Liver (tissue), 9 donors: ENCODE data around the gene PAPPA. TPM values are rescaled to one million over a fixed set of nuclear protein-coding genes. Genes with fewer than 3 reads are reported as not detected.

Source experiments
- DNase-seq: peaks from one replicate; pipeline ENCODE4 v3.0.0-alpha.2; 2017; ENCODE audit warnings: low spot score
- H3K27ac ChIP-seq, 2 donors: one replicate each; pipeline ENCODE4 v1.7.0; 2013; ENCODE audit warnings: inconsistent platforms in 2 of 2, low read length in 2 of 2, control low read depth in 1 of 2, low read depth in 1 of 2, mild to moderate bottlenecking in 1 of 2
- H3K27me3 ChIP-seq, 4 donors: one replicate each; pipeline versions ENCODE4 v1.6.1 to v1.7.0; 2013; ENCODE audit warnings: low read length in 3 of 4, inconsistent platforms in 1 of 4, mild to moderate bottlenecking in 1 of 4, moderate library complexity in 1 of 4; ENCODE audit not compliant: control insufficient read depth in 4 of 4, insufficient read depth in 4 of 4
- H3K36me3 ChIP-seq, 4 donors: one replicate each; pipeline versions ENCODE4 v1.6.1 to v1.7.0; 2013; ENCODE audit warnings: low read length in 3 of 4, mild to moderate bottlenecking in 3 of 4, low read depth in 1 of 4, moderate library complexity in 1 of 4; ENCODE audit not compliant: control insufficient read depth in 4 of 4, insufficient read depth in 3 of 4
- H3K4me1 ChIP-seq, 4 donors: one replicate each; pipeline versions ENCODE4 v1.6.1 to v1.7.0; 2013; ENCODE audit warnings: low read length in 3 of 4, mild to moderate bottlenecking in 3 of 4, moderate library complexity in 1 of 4; ENCODE audit not compliant: control insufficient read depth in 4 of 4, insufficient read depth in 4 of 4
- H3K4me3 ChIP-seq, 3 donors: one replicate each; pipeline versions ENCODE4 v1.6.1 to v1.7.0; 2013; ENCODE audit warnings: low read length in 3 of 3, control low read depth in 1 of 3, low read depth in 1 of 3, mild to moderate bottlenecking in 1 of 3
- H3K9ac ChIP-seq, 2 donors: one replicate each; pipeline ENCODE4 v1.7.0; 2013; ENCODE audit warnings: low read length in 2 of 2, mild to moderate bottlenecking in 2 of 2, moderate library complexity in 2 of 2, control low read depth in 1 of 2, low read depth in 1 of 2
- H3K9me3 ChIP-seq, 4 donors: one replicate each; pipeline versions ENCODE4 v1.6.1 to v1.7.0; 2013; ENCODE audit warnings: low read length in 3 of 4; ENCODE audit not compliant: control insufficient read depth in 4 of 4
- EGR1 ChIP-seq, 2 donors: IDR thresholded peaks; 2 replicates each; pipeline ENCODE4 v1.6.1; 2016 to 2018; ENCODE audit warnings: antibody characterized with exemption in 2 of 2, low read depth in 2 of 2
- FOXA1 ChIP-seq: IDR thresholded peaks from 2 replicates; pipeline ENCODE4 v1.6.1; 2016; ENCODE audit warnings: antibody characterized with exemption
- FOXA2 ChIP-seq: IDR thresholded peaks from 2 replicates; pipeline ENCODE4 v1.6.1; 2016; ENCODE audit warnings: antibody characterized with exemption
- GABPA ChIP-seq, 2 donors: IDR thresholded peaks in 1 of 2; conservative IDR thresholded peaks in 1 of 2; 2 replicates each; pipeline ENCODE4 v1.6.1; 2016; ENCODE audit warnings: antibody characterized with exemption in 2 of 2, mild to moderate bottlenecking in 1 of 2, moderate library complexity in 1 of 2
- HNF4G ChIP-seq: IDR thresholded peaks from 2 replicates; pipeline ENCODE4 v1.6.1; 2016; ENCODE audit warnings: antibody characterized with exemption
- JUND ChIP-seq, 2 donors: IDR thresholded peaks; 2 replicates each; pipeline ENCODE4 v1.6.1; 2016; ENCODE audit warnings: antibody characterized with exemption in 2 of 2
- NR2F2 ChIP-seq: IDR thresholded peaks from 2 replicates; pipeline ENCODE4 v1.6.1; 2016; ENCODE audit warnings: antibody characterized with exemption
- RXRA ChIP-seq, 2 donors: IDR thresholded peaks; 2 replicates each; pipeline ENCODE4 v1.6.1; 2017 to 2018; ENCODE audit warnings: antibody characterized with exemption in 2 of 2, mild to moderate bottlenecking in 1 of 2
- SP1 ChIP-seq: IDR thresholded peaks from 2 replicates; pipeline ENCODE4 v1.6.1; 2018; ENCODE audit warnings: antibody characterized with exemption, mild to moderate bottlenecking
- YY1 ChIP-seq: IDR thresholded peaks from 2 replicates; pipeline ENCODE4 v1.6.1; 2016; ENCODE audit warnings: antibody characterized with exemption, mild to moderate bottlenecking
- WGBS: extraction: QIAGEN DNeasy Blood & Tissue Kit; methylation state at CpG from one replicate; pipeline ENCODE4 v1.1.7; 2013; 5-methylcytosine and 5-hydroxymethylcytosine counted together
- polyA plus RNA-seq, 2 donors: library from polyadenylated mRNA; stranded (reverse) in 1 of 2; unstranded in 1 of 2; fragments of 200-250 nt in 1 of 2; fragments of >200 nt in 1 of 2; fragmentation: Nextera tagmentation in 1 of 2; extraction: Ambion mirVana in 1 of 2; gene quantifications; one replicate each; pipeline versions ENCODE4 v1.2.1 to v1.2.3, GENCODE V29; 2013 to 2015
- total RNA-seq, 2 donors: library from RNA; depleted of rRNA; stranded (reverse); fragments of >200 nt; gene quantifications; one replicate each; pipeline ENCODE4 v1.2.3, GENCODE V29; 2014
- TF ChIP-seq, protein P1 (sequence below): IDR thresholded peaks from 2 replicates; pipeline ENCODE4 v1.6.1; 2016; ENCODE audit warnings: antibody characterized with exemption
- TF ChIP-seq, protein P2 (sequence below): IDR thresholded peaks from 2 replicates; pipeline ENCODE4 v1.6.1; 2016; ENCODE audit warnings: antibody characterized with exemption, mild to moderate bottlenecking
- TF ChIP-seq, protein P3 (sequence below): fragments of 150-350 bp; IDR thresholded peaks from 2 replicates; pipeline ENCODE4 v1.5.1; 2017; ENCODE audit warnings: improper control_type of control experiment, low read depth, low read length; ENCODE audit not compliant: missing input control
- TF ChIP-seq, protein P4 (sequence below): IDR thresholded peaks from 2 replicates; pipeline ENCODE4 v1.6.1; 2016; ENCODE audit warnings: antibody characterized with exemption
- donor health status: healthy.
- donor health status: healthy.
- donor health status: healthy.
- donor health status: healthy.
- donor health status: healthy.

PAPPA gene
- total and polyA plus RNA-seq, 4 donors, result 0.03 to 0.33 (median 0.20) TPM

DNA sequence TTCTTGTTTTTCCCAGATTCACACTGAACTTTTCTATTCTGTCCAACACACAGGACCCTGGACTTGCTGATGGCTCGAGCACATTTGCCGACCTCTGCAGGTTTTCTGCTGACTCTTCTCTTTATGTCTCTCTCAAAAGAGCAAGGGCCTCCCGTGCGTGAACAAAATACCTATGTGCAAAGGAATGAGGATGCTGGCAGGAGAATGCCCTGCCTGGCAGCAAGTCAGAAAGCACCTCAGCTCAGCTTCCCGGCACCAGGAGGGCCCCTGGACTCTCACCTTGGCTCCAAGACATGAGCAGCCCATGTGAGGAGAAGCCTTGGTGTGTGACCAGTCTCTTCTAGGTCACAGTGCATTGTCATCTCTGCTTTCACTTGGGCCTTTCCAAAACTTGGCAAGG, 36.1 kb downstream of the PAPPA start:
- no peaks in the 10 kb centered on the region for H3K36me3 ChIP-seq
- TF ChIP-seq, protein P1, sequence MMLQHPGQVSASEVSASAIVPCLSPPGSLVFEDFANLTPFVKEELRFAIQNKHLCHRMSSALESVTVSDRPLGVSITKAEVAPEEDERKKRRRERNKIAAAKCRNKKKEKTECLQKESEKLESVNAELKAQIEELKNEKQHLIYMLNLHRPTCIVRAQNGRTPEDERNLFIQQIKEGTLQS, result no peak
- TF ChIP-seq, protein P2, sequence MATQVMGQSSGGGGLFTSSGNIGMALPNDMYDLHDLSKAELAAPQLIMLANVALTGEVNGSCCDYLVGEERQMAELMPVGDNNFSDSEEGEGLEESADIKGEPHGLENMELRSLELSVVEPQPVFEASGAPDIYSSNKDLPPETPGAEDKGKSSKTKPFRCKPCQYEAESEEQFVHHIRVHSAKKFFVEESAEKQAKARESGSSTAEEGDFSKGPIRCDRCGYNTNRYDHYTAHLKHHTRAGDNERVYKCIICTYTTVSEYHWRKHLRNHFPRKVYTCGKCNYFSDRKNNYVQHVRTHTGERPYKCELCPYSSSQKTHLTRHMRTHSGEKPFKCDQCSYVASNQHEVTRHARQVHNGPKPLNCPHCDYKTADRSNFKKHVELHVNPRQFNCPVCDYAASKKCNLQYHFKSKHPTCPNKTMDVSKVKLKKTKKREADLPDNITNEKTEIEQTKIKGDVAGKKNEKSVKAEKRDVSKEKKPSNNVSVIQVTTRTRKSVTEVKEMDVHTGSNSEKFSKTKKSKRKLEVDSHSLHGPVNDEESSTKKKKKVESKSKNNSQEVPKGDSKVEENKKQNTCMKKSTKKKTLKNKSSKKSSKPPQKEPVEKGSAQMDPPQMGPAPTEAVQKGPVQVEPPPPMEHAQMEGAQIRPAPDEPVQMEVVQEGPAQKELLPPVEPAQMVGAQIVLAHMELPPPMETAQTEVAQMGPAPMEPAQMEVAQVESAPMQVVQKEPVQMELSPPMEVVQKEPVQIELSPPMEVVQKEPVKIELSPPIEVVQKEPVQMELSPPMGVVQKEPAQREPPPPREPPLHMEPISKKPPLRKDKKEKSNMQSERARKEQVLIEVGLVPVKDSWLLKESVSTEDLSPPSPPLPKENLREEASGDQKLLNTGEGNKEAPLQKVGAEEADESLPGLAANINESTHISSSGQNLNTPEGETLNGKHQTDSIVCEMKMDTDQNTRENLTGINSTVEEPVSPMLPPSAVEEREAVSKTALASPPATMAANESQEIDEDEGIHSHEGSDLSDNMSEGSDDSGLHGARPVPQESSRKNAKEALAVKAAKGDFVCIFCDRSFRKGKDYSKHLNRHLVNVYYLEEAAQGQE, result no peak
- TF ChIP-seq SP1 (no peak), NR2F2 (no peak), FOXA1 (no peak), YY1 (no peak), EGR1 (IDR thresholded peaks at IDR 0.05; ENCODE audit: low read depth in 2 of 2) (no peak), FOXA2 (no peak), HNF4G (no peak), JUND (IDR thresholded peaks at IDR 0.05) (no peak), GABPA (IDR thresholded peaks at IDR 0.05 in 1 of 2, conservative IDR thresholded peaks at IDR 0.05 in 1 of 2) (no peak)
- TF ChIP-seq, protein P3, sequence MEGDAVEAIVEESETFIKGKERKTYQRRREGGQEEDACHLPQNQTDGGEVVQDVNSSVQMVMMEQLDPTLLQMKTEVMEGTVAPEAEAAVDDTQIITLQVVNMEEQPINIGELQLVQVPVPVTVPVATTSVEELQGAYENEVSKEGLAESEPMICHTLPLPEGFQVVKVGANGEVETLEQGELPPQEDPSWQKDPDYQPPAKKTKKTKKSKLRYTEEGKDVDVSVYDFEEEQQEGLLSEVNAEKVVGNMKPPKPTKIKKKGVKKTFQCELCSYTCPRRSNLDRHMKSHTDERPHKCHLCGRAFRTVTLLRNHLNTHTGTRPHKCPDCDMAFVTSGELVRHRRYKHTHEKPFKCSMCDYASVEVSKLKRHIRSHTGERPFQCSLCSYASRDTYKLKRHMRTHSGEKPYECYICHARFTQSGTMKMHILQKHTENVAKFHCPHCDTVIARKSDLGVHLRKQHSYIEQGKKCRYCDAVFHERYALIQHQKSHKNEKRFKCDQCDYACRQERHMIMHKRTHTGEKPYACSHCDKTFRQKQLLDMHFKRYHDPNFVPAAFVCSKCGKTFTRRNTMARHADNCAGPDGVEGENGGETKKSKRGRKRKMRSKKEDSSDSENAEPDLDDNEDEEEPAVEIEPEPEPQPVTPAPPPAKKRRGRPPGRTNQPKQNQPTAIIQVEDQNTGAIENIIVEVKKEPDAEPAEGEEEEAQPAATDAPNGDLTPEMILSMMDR, result no peak
- TF ChIP-seq, protein P4, sequence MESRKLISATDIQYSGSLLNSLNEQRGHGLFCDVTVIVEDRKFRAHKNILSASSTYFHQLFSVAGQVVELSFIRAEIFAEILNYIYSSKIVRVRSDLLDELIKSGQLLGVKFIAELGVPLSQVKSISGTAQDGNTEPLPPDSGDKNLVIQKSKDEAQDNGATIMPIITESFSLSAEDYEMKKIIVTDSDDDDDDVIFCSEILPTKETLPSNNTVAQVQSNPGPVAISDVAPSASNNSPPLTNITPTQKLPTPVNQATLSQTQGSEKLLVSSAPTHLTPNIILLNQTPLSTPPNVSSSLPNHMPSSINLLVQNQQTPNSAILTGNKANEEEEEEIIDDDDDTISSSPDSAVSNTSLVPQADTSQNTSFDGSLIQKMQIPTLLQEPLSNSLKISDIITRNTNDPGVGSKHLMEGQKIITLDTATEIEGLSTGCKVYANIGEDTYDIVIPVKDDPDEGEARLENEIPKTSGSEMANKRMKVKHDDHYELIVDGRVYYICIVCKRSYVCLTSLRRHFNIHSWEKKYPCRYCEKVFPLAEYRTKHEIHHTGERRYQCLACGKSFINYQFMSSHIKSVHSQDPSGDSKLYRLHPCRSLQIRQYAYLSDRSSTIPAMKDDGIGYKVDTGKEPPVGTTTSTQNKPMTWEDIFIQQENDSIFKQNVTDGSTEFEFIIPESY, result no peak
- no peaks in the 10 kb centered on the region for H3K4me1 ChIP-seq
- 66% methylated on average over 5 of the region's 5 CpGs for WGBS
- H3K9me3 ChIP-seq, result peaks cover 0 to 2% (median 0%) of the 10 kb centered on the region in 4 donors
- no peaks in the 10 kb centered on the region for H3K27me3 ChIP-seq
- DNase-seq, result no peak
- no peak overlapping the region for H3K9ac ChIP-seq
- H3K4me3 ChIP-seq, result no peak overlapping the region
- no peak overlapping the region for H3K27ac ChIP-seq

DNA sequence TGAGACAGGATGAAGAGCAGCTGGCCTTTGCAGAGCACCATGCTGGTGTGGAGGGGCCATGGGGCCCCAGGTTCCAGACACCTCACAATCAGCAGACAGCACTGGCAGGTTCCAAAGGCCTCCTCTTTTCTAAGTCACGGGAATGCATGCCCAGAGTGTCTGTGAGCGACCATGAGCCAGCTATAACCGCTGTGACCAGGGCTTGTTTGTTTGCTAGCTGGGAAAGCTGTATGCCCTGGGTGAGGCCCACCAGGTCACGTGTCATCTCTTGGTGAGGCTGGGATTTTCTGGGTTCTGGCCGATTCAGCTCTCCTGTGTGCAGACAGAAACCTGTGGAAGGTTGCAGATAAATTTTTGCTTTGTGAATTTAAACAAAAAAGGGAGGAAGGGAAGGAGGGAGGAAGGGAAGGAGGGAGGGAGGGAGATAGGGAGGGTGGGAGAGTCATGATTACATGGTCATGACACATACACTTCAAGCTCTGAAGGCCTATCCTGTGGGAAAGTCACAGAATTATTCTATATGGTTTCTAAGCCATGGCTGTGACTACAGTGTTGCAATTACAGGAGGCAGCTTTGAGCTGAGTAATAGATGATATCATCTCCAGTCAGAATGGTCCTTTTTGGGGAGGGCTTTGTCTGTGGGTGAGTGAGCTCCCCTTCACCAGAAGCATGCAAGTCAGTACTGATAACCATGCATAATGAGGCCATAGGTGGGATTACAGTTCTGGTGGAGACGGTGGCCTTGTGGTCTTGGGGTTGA, 37.2 kb downstream of the PAPPA start:
- Histone ChIP-seq H3K36me3 (no peaks in the 10 kb centered on the region), H3K27ac (no peak overlapping the region), H3K27me3 (no peaks in the 10 kb centered on the region), H3K9me3 (peaks cover 0 to 2% (median 0%) of the 10 kb centered on the region in 4 donors), H3K9ac (no peak overlapping the region), H3K4me3 (no peak overlapping the region), H3K4me1 (no peaks in the 10 kb centered on the region)
- 84% methylated on average over 6 of the region's 6 CpGs for WGBS
- TF ChIP-seq RXRA (IDR thresholded peaks at IDR 0.05) (no peak), EGR1 (IDR thresholded peaks at IDR 0.05; ENCODE audit: low read depth in 2 of 2) (no peak), JUND (IDR thresholded peaks at IDR 0.05) (no peak)
- TF ChIP-seq, protein P4, result no peak
- TF ChIP-seq, protein P2, result no peak
- DNase-seq, result no peak
